ENCODE data around the gene MTG2. TPM values are rescaled to one million over a fixed set of nuclear protein-coding genes. Genes with fewer than 3 reads are reported as not detected.

Gene MTG2
- total RNA-seq, 1 donor from 2014 or later = 31.0 TPM

GRCh38 chr20:62230696-62231095, 47.9 kb downstream of the MTG2 start:
- DNase-seq (ENCODE audit: low spot score) (no peak), ATAC-seq (no peak)

DNA sequence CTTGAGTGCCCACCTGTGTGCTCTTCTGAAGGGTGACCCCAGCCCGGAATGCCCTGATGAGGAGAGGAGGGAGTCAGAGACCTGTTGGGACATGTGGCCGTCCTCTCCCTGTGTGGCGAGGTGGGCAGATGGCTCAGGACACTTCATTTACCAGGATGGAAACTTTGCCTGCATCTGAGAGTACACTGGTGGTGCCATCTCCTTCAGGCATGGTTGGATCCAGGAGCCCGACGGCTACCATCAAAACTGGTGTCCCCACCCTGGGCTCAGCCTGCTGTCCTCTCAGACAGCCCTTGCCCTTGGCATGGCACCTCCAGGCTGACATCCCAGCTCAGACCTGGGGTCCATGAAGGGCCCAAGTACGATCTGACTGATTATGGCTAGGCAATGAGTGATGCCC, 48.5 kb downstream of the MTG2 start:
- no peak for ATAC-seq
- no peak for DNase-seq (ENCODE audit: low spot score)

DNA sequence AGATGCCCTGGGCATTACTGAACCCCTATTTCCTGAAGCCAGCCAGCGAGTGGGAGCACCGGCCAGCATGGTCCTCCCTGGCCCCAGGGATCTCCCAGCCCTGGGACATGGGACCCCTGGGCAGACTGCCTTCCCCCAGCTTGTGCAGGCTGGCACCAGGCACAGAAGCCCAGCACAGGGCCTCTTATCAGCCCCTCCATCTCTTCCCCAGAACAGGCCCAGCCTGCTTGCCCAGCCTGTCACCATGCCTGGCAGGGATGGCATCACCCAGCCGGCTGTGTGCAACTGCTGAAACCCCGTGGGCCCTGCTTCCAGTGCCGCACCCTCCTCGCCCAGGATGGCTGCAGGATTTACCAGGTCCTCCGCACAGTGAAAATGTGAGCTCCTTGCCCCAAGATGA, 49.4 kb downstream of the MTG2 start:
- DNase-seq (ENCODE audit: low spot score) = no peak
- no peak for ATAC-seq

DNA sequence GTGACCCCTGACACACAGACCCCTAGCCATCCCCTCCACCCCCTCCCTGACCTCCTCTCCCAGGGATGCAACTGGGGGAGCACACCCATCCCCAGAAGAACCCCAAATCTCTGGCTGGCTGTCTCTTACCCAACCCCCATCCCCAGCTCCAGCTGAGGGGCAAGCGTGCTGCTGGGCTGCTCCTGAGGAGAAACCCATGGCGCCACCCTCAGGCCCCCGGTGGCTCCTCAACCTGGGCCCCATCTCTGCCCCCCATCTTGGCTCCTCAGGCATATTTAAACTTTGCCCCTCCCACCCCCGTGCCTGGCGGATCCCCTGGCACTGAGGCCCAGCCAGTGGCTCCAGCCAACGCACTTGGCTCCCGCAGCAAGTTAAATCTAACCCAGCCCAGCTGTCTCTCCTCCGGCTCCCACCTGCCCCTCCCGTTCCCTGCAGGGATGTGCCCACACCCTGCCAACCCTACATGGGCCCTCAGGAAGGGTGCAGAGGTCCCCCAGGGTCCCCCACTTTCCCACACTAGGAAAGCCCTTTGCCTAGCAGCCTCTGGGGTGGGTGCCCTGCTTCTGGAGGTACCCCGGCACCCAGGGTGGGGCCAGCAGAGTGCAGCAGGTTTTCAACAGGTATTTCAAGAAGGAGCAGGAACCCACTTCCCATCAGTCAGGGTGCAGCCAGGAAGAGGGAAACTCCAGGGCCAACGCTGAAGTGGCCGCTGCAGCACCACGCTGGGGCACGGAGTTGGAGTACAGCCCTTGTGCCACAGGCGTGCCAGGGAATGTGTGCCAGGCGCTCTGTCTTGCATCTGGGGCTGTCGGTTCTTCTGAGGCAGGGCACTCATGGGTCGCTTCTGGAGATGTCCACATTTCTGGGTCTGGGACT, 50.2 kb downstream of the MTG2 start:
- DNase-seq (ENCODE audit: low spot score) (no peak), ATAC-seq (no peak)

DNA sequence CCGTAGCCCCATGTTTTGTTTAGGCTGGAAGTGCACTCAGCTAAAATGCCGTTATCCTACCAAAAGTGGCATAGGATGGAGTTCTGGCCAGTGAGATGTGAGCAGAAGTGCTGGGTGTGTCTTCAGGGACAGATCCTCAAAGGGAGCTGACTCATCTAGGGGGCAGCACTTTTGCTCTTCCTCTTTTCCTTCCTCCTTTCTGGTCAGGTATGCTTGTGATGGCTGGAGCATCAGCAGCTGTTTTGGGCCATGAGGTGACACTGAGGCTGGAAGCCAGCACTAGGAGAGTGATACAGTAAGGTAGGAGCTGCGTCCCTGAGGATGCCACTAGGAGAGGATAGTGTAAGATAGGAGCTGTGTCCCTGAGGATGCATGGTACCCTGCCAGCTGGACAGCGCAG, 50.9 kb downstream of the MTG2 start:
- DNase-seq (ENCODE audit: low spot score) (no peak), ATAC-seq (no peak)

DNA sequence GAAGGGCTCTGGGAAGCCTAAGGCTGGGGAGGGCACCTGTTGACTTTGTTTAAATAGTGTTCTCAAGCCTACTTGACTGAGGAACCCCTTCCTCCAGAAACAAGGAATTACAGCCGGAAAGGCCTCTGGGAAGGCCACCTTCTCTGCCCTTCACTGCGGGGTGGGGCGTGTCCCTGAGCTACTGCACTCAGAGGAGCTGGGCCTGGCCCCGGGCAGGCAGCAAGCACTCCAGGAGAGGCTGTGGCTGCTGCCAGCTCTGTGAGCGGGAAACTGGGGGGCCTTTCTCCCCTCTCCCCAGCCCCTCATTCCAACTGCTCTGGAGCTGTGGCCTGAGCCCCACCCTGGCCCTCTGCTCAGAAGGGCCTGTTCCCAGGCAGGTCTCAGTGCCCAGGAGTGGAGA, 51.5 kb downstream of the MTG2 start:
- DNase-seq (ENCODE audit: low spot score) (no peak), ATAC-seq (no peak)

DNA sequence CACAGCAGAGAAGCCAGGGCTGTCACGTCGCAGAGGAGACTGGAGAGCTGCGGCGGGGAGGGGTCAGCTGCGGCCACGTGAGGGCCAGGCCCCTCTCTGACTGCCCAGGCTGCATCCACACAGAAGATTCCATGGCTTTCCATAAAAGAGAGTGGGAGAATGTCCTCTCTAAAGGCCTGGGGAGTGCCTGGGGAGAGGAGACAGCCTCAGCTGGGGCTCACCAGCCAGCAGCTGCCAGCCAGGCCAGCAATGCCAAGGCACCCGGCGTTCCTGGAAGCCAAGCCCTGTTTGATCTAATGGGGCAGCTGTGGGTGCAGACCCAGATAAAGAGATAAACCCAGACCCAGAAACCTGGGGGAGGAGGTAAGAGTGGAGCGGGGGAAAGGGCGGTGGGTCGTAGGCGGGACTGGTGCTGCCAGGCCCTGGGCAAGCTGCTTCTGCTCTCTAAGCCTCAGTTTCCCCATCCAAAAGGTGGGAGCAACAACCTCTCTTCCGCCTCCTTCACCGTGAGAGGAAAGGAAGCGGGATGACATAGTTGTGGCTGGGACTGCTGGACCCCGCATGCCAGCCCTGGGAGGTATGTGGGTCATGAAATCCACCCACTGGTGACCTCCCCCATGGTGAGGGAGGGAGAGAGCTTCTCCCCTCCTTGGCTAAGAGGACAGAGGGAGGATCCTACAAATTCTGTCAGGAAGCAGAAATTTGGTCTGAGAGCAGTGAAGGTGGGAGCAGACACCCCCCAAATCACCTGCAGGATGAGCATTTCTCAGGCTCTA, 52.4 kb downstream of the MTG2 start:
- ATAC-seq = no peak
- no peak for DNase-seq (ENCODE audit: low spot score)

- DNase-seq (ENCODE audit: low spot score) (no peak), ATAC-seq (no peak)
Observed at GRCh38 chr20:62235777-62236157, 52.9 kb downstream of the MTG2 start.

- DNase-seq (ENCODE audit: low spot score) (no peak), ATAC-seq (no peak)
Observed at GRCh38 chr20:62236200-62236599, 53.4 kb downstream of the MTG2 start.

GRCh38 chr20:62236766-62237513, 54.1 kb downstream of the MTG2 start:
- no peak for DNase-seq (ENCODE audit: low spot score)
- ATAC-seq = no peak

DNA sequence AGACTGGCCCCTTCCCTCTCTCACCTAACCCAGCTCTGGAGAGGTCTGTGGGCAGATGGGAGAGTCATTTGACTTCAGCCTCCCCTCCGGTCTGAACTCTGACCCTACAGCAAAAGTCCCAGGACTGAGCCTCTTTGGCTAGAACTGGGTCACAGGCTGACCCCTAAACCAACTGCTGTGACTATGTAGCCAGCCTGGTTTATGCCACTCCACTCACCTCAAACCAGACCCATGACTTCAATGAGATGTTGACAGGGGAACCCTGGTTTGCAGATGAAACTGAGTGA, 54.6 kb downstream of the MTG2 start:
- no peak for DNase-seq (ENCODE audit: low spot score)
- no peak for ATAC-seq

GRCh38 chr20:62237801-62238568, 55.2 kb downstream of the MTG2 start, which contains the start of gene OSBPL2:
OSBPL2 (plus strand) TSS chr20:62238521; CDS start chr20:62256185, 17,664 bp downstream.
- ATAC-seq = peak; percentile 97
- DNase-seq (ENCODE audit: low spot score) = peak; percentile 100

- ATAC-seq = no peak
Observed at GRCh38 chr20:62238569-62239277, 55.9 kb downstream of the MTG2 start.

GRCh38 chr20:62239278-62239879, 56.6 kb downstream of the MTG2 start:
- ATAC-seq (no peak), DNase-seq (ENCODE audit: low spot score) (no peak)

More at GRCh38 chr20:62238569-62239277, 55.9 kb downstream of the MTG2 start:
- DNase-seq (ENCODE audit: low spot score) = no peak

DNA sequence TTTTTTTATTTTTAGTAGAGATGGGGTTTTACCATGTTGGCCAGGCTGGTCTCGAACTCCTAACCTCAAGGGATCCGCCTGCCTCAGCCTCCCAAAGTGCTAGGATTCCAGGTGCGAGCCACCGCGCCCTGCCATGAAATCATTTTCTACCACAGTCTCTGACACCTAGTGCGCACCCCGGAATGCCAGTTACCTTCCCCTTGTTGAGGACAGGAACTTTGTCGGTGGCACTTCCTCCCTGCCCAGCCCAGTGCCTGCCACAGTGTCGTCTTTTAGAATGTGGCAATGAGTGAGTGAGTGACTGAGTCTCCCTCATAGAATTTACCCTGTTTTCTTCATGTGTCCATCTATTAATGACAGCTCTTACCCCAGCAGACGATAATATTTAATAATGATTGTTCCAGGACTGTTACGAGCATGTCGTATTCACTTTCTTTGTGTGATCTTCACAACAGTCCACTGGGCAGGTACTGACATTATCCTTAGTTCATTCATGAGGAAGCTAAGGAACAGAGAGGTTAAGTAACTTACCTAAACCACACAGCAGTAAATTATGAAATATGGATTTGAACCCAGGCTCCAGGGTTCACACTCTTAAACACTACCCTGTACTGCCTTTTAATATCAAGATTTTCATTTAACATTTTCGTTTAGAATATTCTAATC, 57.3 kb downstream of the MTG2 start:
- ATAC-seq (no peak), DNase-seq (ENCODE audit: low spot score) (no peak)

DNA sequence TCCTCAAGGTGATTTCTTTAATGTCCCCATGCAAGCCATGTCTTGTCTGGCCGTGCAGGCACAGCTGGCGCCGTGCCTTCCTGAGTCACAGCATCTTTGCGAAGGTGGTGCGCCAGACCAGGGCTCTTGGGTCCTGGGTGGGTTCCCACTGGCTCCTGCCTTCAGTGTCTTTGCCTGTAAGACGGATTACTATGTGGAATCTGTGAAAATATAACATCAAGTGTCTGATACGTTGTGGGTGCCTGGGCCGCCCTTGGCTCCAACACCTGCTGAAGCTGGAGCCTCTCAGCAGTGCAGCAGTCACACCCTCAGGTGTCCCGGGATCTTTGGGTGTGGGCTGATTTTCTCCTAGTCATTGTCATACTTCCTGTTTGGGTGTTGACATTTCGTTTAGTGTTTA, 58.7 kb downstream of the MTG2 start:
- DNase-seq (ENCODE audit: low spot score) = no peak

GRCh38 chr20:62242176-62242575, 59.3 kb downstream of the MTG2 start:
- ATAC-seq = no peak
- DNase-seq (ENCODE audit: low spot score) = no peak

More for the DNA sequence above, 58.7 kb downstream of the MTG2 start:
- no peak for ATAC-seq

- no peak for DNase-seq (ENCODE audit: low spot score)
- ATAC-seq = no peak
Observed at GRCh38 chr20:62243106-62243505, 60.3 kb downstream of the MTG2 start.

DNA sequence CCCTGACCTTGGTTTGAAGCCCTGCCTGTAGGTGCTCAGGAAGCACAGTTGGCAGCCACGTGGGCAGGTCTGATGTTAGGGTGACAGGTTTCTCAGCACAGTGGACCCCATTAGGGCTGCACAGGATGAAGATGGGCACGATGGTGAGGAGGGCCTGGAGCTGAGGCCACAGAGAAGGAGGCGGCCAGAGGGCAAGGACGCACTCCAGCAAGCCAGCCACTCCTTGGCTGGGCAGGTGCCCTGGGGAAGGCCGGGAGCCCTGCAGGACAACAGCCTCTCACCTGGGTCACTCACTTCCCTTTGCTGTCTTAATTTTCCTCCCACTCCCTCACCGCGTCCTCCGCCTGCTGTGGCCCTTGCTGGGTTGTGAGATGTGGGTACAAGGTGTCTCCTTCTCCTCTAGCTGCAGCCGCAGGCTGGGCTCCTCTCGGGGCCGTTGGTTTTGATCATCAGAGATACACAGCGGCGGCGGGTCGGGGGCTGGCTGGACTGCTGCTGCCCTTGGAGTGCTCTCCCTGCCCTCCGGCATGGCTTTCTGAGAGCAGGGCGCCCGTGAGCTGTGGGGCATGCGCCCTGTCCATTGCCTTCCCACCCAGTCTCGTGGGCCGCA, 61.2 kb downstream of the MTG2 start:
- DNase-seq (ENCODE audit: low spot score) (no peak), ATAC-seq (no peak)
